ENCODE results near the gene KBTBD4. TPM values are rescaled to one million over a fixed set of nuclear protein-coding genes. Genes with fewer than 3 reads are reported as not detected.

The KBTBD4 gene
- total RNA-seq, 1 experiment from 2014 or later: 15.9 TPM

GRCh38 chr11:47611348-47611794 is 32.6 kb upstream of the KBTBD4 start:
- H3K27me3 ChIP-seq (ENCODE audit: insufficient read depth, low read length): no peaks in the 10 kb centered on the region
- no peak overlapping the region for H2AFZ ChIP-seq (ENCODE audit: low read length)
- TF ChIP-seq CTCF (conservative IDR thresholded peaks at IDR 0.05): no peak
- H3K27ac ChIP-seq (ENCODE audit: insufficient read length, low read depth, low read length): no peak overlapping the region
- H4K91ac ChIP-seq (ENCODE audit: insufficient read length, low read depth, low read length): no peak overlapping the region
- H3K9me3 Mint-ChIP-seq: no peaks in the 10 kb centered on the region
- H3K27me3 Mint-ChIP-seq (ENCODE audit: low read depth): no peaks in the 10 kb centered on the region
- H3K14ac ChIP-seq (ENCODE audit: insufficient read depth, low read length): no peak overlapping the region
- no CpG with 5 or more reads among the region's 6 CpGs for WGBS (ENCODE audit: extremely low coverage, insufficient read length, low lambda C conversion rate)
- H3K18ac ChIP-seq (ENCODE audit: insufficient read length, low read depth, low read length): no peak overlapping the region
- H3K4me1 ChIP-seq (ENCODE audit: insufficient read depth, low read length): no peaks in the 10 kb centered on the region
- H3K4me1 Mint-ChIP-seq: no peaks in the 10 kb centered on the region
- no peak overlapping the region for H2BK20ac ChIP-seq (ENCODE audit: low read depth, low read length, poor library complexity, severe bottlenecking)
- no peak overlapping the region for H3K9ac ChIP-seq (ENCODE audit: extremely low read depth, insufficient read length, low read length)
- H4K5ac ChIP-seq (ENCODE audit: insufficient read length, low read depth, low read length): no peak overlapping the region
- no peak overlapping the region for H3K23ac ChIP-seq (ENCODE audit: insufficient read length, low read depth, low read length)
- no peak overlapping the region for H2BK15ac ChIP-seq (ENCODE audit: low read depth, low read length)
- H3K23me2 ChIP-seq (ENCODE audit: insufficient read length, low read depth, low read length, poor library complexity, severe bottlenecking): no peaks in the 10 kb centered on the region
- H2BK120ac ChIP-seq (ENCODE audit: low read depth, low read length, poor library complexity, severe bottlenecking): no peak overlapping the region
- H3K9me3 ChIP-seq (ENCODE audit: control insufficient read depth, low read depth, low read length): no peaks in the 10 kb centered on the region
- H3K79me1 ChIP-seq (ENCODE audit: insufficient read depth, low read depth, low read length, poor library complexity, severe bottlenecking): no peaks in the 10 kb centered on the region
- no peaks in the 10 kb centered on the region for H3K79me2 ChIP-seq (ENCODE audit: insufficient read depth, low read length)
- H3T11ph ChIP-seq (ENCODE audit: low read length): no peak overlapping the region
- H2BK12ac ChIP-seq (ENCODE audit: insufficient read length, low read depth, low read length): no peak overlapping the region
- no peak overlapping the region for H3K4me3 Mint-ChIP-seq
- no peak overlapping the region for H4K8ac ChIP-seq (replicated peaks; ENCODE audit: insufficient read length, low read depth, low read length)
- H3K56ac ChIP-seq (ENCODE audit: insufficient read length, low read depth, low read length): no peak overlapping the region
- H3K36me3 Mint-ChIP-seq (ENCODE audit: insufficient read depth in 1 of 3, low read depth in 3 of 3): peaks cover 2 to 8% (median 4%) of the 10 kb centered on the region in 3 experiments; a peak in 3 of 7 replicates
- no peak overlapping the region for H2AK5ac ChIP-seq (ENCODE audit: insufficient read length, low read length)
- no peaks in the 10 kb centered on the region for H4K20me1 ChIP-seq (ENCODE audit: control insufficient read depth, insufficient read depth, insufficient read length)
- H3K4ac ChIP-seq (ENCODE audit: low read depth, low read length): no peak overlapping the region
- H3K27ac Mint-ChIP-seq: no peak overlapping the region
- no peak overlapping the region for H3K4me2 ChIP-seq (ENCODE audit: insufficient read depth, insufficient read length, low read length)
- no peak for DNase-seq
- H2BK5ac ChIP-seq (ENCODE audit: insufficient read length, low read length): no peak overlapping the region
